Measurements from ENCODE around the gene C4BPB. TPM values are rescaled to one million over a fixed set of nuclear protein-coding genes. Genes with fewer than 3 reads are reported as not detected.

C4BPB gene
- total RNA-seq, 2 donors from 2014 or later: 2.6 to 7.4 TPM

DNA sequence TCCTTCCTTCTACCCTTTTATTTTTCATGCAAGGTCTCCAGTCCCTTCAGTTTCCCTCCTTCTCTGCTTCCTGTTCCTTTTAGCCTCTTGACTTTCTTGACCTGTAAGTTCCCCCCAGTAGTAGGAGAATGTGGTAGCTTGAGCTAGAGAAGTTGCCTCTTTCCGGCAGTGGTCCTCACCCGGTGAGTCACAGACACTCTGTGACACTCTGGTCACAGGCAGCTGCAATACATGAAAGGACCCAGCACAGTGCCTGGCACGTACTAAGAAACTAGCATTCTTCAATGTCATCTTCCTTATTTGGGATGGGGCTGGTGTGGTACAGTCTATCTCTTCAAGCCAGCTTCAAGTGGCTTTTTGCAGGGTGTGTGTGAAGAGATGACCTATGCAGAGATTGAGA, 19.6 kb upstream of the C4BPB start:
- Mint-ChIP-seq H3K36me3 (ENCODE audit: insufficient read depth in 2 of 2) (peaks cover 0 to 3% of the 10 kb centered on the region in 2 donors), H3K27ac (peak overlapping the region; percentile 4), H3K9me3 (no peaks in the 10 kb centered on the region), H3K4me1 (ENCODE audit: low read depth) (peaks cover 25% of the 10 kb centered on the region), H3K4me3 (no peak overlapping the region), H3K27me3 (ENCODE audit: low read depth) (no peaks in the 10 kb centered on the region)
- peak in 1 of 2 donors; percentile 30 for DNase-seq
- peak; percentile 83 to 84 for ATAC-seq (replicated peaks in 1 of 2)

- Mint-ChIP-seq H3K27me3 (ENCODE audit: low read depth) (no peaks in the 10 kb centered on the region), H3K27ac (peak overlapping the region; percentile 7)
- ATAC-seq (replicated peaks in 1 of 2): no peak
Measured at GRCh38 chr1:207069858-207070506, 18.7 kb upstream of the C4BPB start.

GRCh38 chr1:207070811-207071210, 17.8 kb upstream of the C4BPB start:
- ATAC-seq (replicated peaks in 1 of 2) (peak; percentile 31 to 33), DNase-seq (no peak)
- Mint-ChIP-seq H3K36me3 (ENCODE audit: insufficient read depth in 2 of 2) (peaks cover 0 to 3% of the 10 kb centered on the region in 2 donors), H3K27me3 (ENCODE audit: low read depth) (no peaks in the 10 kb centered on the region), H3K9me3 (no peaks in the 10 kb centered on the region), H3K4me1 (ENCODE audit: low read depth) (peaks cover 25% of the 10 kb centered on the region), H3K27ac (peak overlapping the region; percentile 14), H3K4me3 (no peak overlapping the region)

More at GRCh38 chr1:207069858-207070506, 18.7 kb upstream of the C4BPB start:
- Mint-ChIP-seq H3K4me1 (ENCODE audit: low read depth) (peaks cover 25% of the 10 kb centered on the region), H3K4me3 (no peak overlapping the region), H3K9me3 (no peaks in the 10 kb centered on the region), H3K36me3 (ENCODE audit: insufficient read depth in 2 of 2) (peaks cover 0 to 3% of the 10 kb centered on the region in 2 donors)
- DNase-seq: no peak

DNA sequence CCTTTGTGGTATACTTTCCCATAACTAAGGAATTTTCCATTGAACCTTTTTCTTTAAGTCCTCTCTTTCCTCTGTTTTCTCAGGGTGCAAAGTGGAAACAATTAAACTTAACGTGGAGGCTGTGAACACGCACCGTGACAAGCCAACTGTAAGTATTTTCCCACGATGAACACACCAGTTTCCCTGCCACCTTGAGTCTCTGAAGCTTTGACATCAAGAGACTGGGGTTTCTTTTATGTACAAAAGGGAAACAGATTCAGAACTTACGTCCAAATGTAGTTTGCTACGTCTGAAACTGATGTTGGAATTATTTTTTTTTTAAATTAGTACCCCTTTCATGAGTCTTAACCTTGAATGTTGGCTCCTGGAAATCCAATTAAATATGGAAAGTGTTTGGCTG, 17.2 kb upstream of the C4BPB start:
- H3K27me3 Mint-ChIP-seq (ENCODE audit: low read depth): no peaks in the 10 kb centered on the region
- DNase-seq: no peak
- H3K4me3 Mint-ChIP-seq: no peak overlapping the region
- H3K4me1 Mint-ChIP-seq (ENCODE audit: low read depth): peaks cover 25% of the 10 kb centered on the region
- H3K27ac Mint-ChIP-seq: no peak overlapping the region
- ATAC-seq (replicated peaks in 1 of 2): no peak
- no peaks in the 10 kb centered on the region for H3K9me3 Mint-ChIP-seq
- peaks cover 0 to 3% of the 10 kb centered on the region in 2 donors for H3K36me3 Mint-ChIP-seq (ENCODE audit: insufficient read depth in 2 of 2)

- no peaks in the 10 kb centered on the region for H3K9me3 Mint-ChIP-seq
- no peak overlapping the region for H3K4me3 Mint-ChIP-seq
- DNase-seq (no peak), ATAC-seq (replicated peaks in 1 of 2) (no peak)
- H3K27ac Mint-ChIP-seq: no peak overlapping the region
- H3K4me1 Mint-ChIP-seq (ENCODE audit: low read depth): peaks cover 25% of the 10 kb centered on the region
- no peaks in the 10 kb centered on the region for H3K27me3 Mint-ChIP-seq (ENCODE audit: low read depth)
- H3K36me3 Mint-ChIP-seq (ENCODE audit: insufficient read depth in 2 of 2): peaks cover 0 to 3% of the 10 kb centered on the region in 2 donors
Measured at GRCh38 chr1:207072233-207072632, 16.4 kb upstream of the C4BPB start.

DNA sequence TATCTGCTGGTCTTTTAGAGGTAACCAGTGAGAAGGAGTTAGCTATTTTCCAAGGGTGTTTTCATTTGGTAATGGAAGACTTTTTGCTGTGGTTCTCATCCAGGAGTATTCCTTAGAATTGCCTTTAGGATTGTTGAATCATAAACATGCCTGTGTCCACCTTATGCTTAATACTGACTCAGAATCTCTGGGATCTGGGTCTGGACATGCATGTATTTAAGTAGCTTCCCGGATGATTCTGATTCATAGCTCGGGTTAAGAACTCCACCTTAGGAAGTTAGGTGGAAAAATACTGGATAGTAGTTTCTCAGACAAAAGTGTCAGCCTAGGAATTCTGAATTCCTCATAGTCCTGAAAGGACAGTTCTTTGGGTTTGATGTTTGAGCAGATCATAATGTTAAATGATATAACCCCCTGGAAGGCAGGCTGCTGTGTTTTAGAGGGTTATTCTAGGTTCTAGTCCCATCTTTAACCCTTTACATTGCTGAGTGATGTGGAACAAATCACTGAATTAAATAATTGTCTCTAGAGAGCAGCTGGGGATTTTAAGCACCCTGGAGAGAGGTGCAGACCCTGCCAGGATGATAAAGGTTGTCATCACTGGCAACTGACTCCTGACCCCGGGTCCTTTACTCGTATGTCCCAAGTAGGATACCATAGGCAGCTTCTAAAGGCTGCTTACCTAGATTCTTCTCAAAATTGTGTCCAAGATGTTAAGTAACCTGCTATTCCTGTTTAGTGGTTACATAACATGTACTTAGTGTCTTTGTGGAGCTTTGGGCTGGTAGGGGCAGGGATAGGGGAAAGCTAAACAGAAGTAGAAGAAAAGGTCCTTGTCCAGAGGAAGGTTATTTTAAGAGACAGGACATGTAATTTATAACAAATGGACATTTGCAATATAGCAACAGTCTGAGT, 14.5 kb upstream of the C4BPB start:
- DNase-seq (no peak), ATAC-seq (replicated peaks in 1 of 2) (no peak)
- Mint-ChIP-seq H3K27me3 (ENCODE audit: low read depth) (no peaks in the 10 kb centered on the region), H3K9me3 (no peaks in the 10 kb centered on the region), H3K4me3 (no peak overlapping the region), H3K4me1 (ENCODE audit: low read depth) (peaks cover 21% of the 10 kb centered on the region), H3K27ac (no peak overlapping the region), H3K36me3 (ENCODE audit: insufficient read depth in 2 of 2) (peaks cover 0 to under 1% of the 10 kb centered on the region in 2 donors)

DNA sequence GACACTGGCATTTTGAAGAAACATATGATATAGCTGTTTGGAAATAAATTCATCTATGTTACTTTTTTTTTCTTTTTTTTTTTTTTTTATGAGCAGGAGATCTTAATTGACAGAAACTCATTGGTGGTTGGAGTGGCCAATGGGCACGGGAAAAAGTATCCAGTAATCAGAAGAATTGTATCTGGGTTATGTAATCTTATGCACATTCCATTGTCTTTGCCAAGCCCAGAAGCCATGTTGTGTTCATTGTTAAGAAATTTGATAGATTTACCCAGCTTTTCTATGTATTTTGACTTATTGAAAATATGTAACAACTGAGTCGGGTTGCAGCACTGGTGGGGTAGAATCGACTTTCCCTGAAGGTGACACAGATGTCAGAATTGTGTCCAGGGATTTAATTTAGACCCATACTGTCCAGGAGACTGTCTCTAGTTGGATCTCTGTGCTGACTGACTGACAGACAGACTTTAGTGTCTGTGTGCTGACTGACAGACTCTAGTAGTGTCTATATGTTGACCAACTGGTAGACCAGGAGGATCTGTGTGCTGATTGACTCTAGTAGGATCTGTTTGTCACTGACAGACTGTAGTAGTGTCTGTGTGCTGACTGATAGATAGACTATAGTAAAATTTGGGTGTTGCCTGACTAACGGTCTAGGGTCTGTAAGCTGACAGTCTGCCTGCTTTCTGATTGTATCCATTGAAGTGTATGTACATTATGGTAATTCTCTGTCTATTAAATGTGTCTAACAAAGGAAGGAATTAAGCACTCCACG, 12.3 kb upstream of the C4BPB start:
- Mint-ChIP-seq H3K36me3 (ENCODE audit: insufficient read depth in 2 of 2) (no peaks in the 10 kb centered on the region), H3K4me3 (no peak overlapping the region), H3K27me3 (ENCODE audit: low read depth) (no peaks in the 10 kb centered on the region), H3K9me3 (no peaks in the 10 kb centered on the region), H3K27ac (no peak overlapping the region), H3K4me1 (ENCODE audit: low read depth) (peaks cover under 1% of the 10 kb centered on the region)
- ATAC-seq (replicated peaks in 1 of 2): no peak
- DNase-seq: no peak

- H3K4me3 Mint-ChIP-seq: no peak overlapping the region
- H3K27ac Mint-ChIP-seq: no peak overlapping the region
- H3K27me3 Mint-ChIP-seq (ENCODE audit: low read depth): no peaks in the 10 kb centered on the region
- no peak for DNase-seq
- no peaks in the 10 kb centered on the region for H3K9me3 Mint-ChIP-seq
- no peaks in the 10 kb centered on the region for H3K4me1 Mint-ChIP-seq (ENCODE audit: low read depth)
- ATAC-seq (replicated peaks in 1 of 2): no peak
- H3K36me3 Mint-ChIP-seq (ENCODE audit: insufficient read depth in 2 of 2): no peaks in the 10 kb centered on the region
Measured at GRCh38 chr1:207077012-207077411, 11.6 kb upstream of the C4BPB start.

GRCh38 chr1:207077470-207078377, 10.9 kb upstream of the C4BPB start:
- Mint-ChIP-seq H3K4me1 (ENCODE audit: low read depth) (no peaks in the 10 kb centered on the region), H3K27me3 (ENCODE audit: low read depth) (no peaks in the 10 kb centered on the region), H3K4me3 (no peak overlapping the region), H3K9me3 (no peaks in the 10 kb centered on the region), H3K27ac (no peak overlapping the region), H3K36me3 (ENCODE audit: insufficient read depth in 2 of 2) (no peaks in the 10 kb centered on the region)
- peak; percentile 69 to 77 for ATAC-seq (replicated peaks in 1 of 2)
- peak; percentile 47 to 75 for DNase-seq

DNA sequence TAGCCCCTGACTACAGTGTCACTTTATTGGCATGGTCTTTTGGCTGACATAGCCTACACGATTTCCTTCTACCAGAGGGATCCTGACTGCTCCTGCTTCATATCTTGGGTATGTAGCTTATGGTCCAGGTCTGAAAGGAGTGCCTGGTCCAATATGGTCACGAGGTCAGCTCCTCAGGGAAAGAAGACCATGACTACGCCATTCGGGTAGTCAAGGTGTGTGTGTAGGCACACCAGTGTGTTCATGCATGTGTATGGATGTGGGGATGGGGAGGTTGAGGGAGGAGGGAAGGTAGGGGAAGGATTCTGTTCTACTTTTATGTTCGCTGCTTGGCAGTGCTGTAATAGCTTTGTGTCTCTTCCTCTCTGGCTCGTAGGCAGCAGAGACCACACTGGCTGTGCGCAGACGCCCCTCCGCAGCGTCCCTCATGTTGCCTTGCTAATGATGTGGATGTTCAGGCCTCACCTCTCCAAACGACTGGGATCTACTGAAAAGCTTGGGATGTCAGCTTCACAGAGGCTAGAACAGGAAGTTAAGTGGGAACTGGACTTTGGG, 10.0 kb upstream of the C4BPB start:
- H3K4me1 Mint-ChIP-seq (ENCODE audit: low read depth): no peaks in the 10 kb centered on the region
- ATAC-seq (replicated peaks in 1 of 2) (no peak), DNase-seq (no peak)
- H3K27ac Mint-ChIP-seq: no peak overlapping the region
- H3K4me3 Mint-ChIP-seq: no peak overlapping the region
- no peaks in the 10 kb centered on the region for H3K9me3 Mint-ChIP-seq
- peaks cover 8% of the 10 kb centered on the region for H3K27me3 Mint-ChIP-seq (ENCODE audit: low read depth)
- H3K36me3 Mint-ChIP-seq (ENCODE audit: insufficient read depth in 2 of 2): no peaks in the 10 kb centered on the region

DNA sequence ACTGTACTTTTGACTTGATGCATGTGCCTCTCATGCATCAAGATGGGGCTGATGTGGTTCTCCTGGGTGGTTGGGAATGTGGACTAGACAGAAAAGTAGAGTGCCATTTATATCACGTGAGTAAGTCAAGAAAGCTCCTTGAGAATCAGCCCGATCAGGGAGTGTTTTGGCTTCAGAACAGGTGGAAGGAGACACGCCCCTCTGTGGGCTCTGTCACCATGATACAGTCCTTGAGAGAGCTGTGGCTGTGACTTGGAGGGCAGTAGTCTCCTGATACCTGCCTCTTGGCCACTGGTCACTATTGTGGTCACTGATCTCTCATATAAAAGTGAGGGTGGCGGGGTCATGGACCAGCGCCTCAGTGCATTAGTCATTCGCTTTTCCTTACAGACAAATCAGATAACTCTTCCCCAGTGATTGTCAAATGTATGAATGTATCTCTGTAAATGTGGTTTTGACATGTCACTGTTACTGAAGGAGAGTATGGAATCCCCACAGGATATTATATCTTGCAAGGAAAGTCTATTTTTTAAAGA, 8.9 kb upstream of the C4BPB start:
- no peak for DNase-seq

DNA sequence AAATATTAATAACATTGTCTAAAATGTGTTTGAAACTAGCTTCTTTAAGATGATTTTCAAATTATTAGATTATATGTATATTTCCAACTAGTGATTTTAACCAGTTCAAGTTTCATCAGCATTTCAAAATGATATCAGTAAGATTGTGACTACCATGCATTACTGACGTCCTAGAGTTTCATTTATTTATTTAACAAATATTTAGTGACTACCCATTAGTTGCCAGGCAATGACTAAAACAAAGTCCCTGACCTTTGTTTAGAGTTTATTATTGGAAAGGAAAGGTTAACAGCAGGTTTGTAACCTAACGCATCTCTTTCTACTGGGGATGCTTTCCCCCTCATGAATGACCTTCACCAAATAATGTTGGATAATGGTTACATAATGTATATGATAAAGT, 7.6 kb upstream of the C4BPB start:
- Mint-ChIP-seq H3K4me1 (ENCODE audit: low read depth) (peaks cover 12% of the 10 kb centered on the region), H3K27ac (no peak overlapping the region), H3K4me3 (no peak overlapping the region), H3K36me3 (ENCODE audit: insufficient read depth in 2 of 2) (no peaks in the 10 kb centered on the region), H3K27me3 (ENCODE audit: low read depth) (peaks cover 10% of the 10 kb centered on the region), H3K9me3 (no peaks in the 10 kb centered on the region)
- no peak for DNase-seq
- ATAC-seq (replicated peaks in 1 of 2): no peak

More for the DNA sequence above, 8.9 kb upstream of the C4BPB start:
- peaks cover 5% of the 10 kb centered on the region for H3K4me1 Mint-ChIP-seq (ENCODE audit: low read depth)
- no peak overlapping the region for H3K27ac Mint-ChIP-seq
- no peaks in the 10 kb centered on the region for H3K9me3 Mint-ChIP-seq
- H3K27me3 Mint-ChIP-seq (ENCODE audit: low read depth): peaks cover 10% of the 10 kb centered on the region
- H3K36me3 Mint-ChIP-seq (ENCODE audit: insufficient read depth in 2 of 2): no peaks in the 10 kb centered on the region
- H3K4me3 Mint-ChIP-seq: no peak overlapping the region
- no peak for ATAC-seq (replicated peaks in 1 of 2)

All from activated T-cell treated with anti-CD3 and anti-CD28 coated beads, Interleukin-2, amount 50 U/mL, for 72 hours (primary cell).